BLaER1 treated with 17β-estradiol and CSF1 and Interleukin-3, amounts not matched to agents 10 nM and 100 nM (cell line): ENCODE results near the gene FOXI2.

Source experiments
- H3K27ac ChIP-seq, 11 experiments: shearing (Covaris generic); formaldehyde crosslinking; 2 replicates each; pipeline ENCODE4 v1.8.1; 2022
- H3K27me3 ChIP-seq, 11 experiments: shearing (Covaris generic); formaldehyde crosslinking; 2 replicates each; pipeline ENCODE4 v1.8.1; 2022
- H3K36me3 ChIP-seq, 11 experiments: shearing (Covaris generic); formaldehyde crosslinking; 2 replicates each; pipeline ENCODE4 v1.8.1; 2022
- H3K4me1 ChIP-seq, 10 experiments: shearing (Covaris generic); formaldehyde crosslinking; 2 replicates each; pipeline ENCODE4 v1.8.1; 2022
- H3K4me2 ChIP-seq, 11 experiments: shearing (Covaris generic); formaldehyde crosslinking; 2 replicates each; pipeline ENCODE4 v1.8.1; 2022
- H3K4me3 ChIP-seq, 10 experiments: shearing (Covaris generic); formaldehyde crosslinking; 2 replicates each; pipeline ENCODE4 v1.8.1; 2022
- H3K9ac ChIP-seq, 11 experiments: shearing (Covaris generic); formaldehyde crosslinking; 2 replicates each; pipeline ENCODE4 v1.8.1; 2022
- H3K9me3 ChIP-seq, 11 experiments: shearing (Covaris generic); formaldehyde crosslinking; replicated peaks in 1 of 11; 2 replicates each; pipeline ENCODE4 v1.8.1; 2022
- H4K20me1 ChIP-seq, 11 experiments: shearing (Covaris generic); formaldehyde crosslinking; 2 replicates each; pipeline ENCODE4 v1.8.1; 2022
- Cebpa-rat ChIP-seq, 11 experiments: shearing (Covaris generic); IDR thresholded peaks; 2 replicates each; pipeline ENCODE4 v1.8.1; 2022

FOXI2 gene

GRCh38 chr10:127759276-127759675, 22.3 kb downstream of the FOXI2 start:
- no peaks in the 10 kb centered on the region for H4K20me1 ChIP-seq
- H3K4me3 ChIP-seq = no peak overlapping the region
- no peaks in the 10 kb centered on the region for H3K36me3 ChIP-seq
- H3K9me3 ChIP-seq = no peaks in the 10 kb centered on the region
- no peak overlapping the region for H3K27ac ChIP-seq
- H3K4me1 ChIP-seq = peaks cover 0 to 16% (median 0%) of the 10 kb centered on the region in 10 experiments; a peak in 4 of 20 replicates
- no peaks in the 10 kb centered on the region for H3K27me3 ChIP-seq
- H3K9ac ChIP-seq = no peak overlapping the region
- no peak for TF ChIP-seq Cebpa-rat (IDR thresholded peaks at IDR 0.05)
- no peak overlapping the region for H3K4me2 ChIP-seq

GRCh38 chr10:127762925-127763324, 25.9 kb downstream of the FOXI2 start:
- H3K4me3 ChIP-seq = no peak overlapping the region
- H3K4me1 ChIP-seq = peaks cover 0 to 8% (median 0%) of the 10 kb centered on the region in 10 experiments; a peak in 6 of 20 replicates
- H3K4me2 ChIP-seq = no peak overlapping the region
- no peaks in the 10 kb centered on the region for H3K36me3 ChIP-seq
- no peak overlapping the region for H3K27ac ChIP-seq
- H3K27me3 ChIP-seq = no peaks in the 10 kb centered on the region
- no peak overlapping the region for H3K9ac ChIP-seq
- TF ChIP-seq Cebpa-rat (IDR thresholded peaks at IDR 0.05) = no peak
- peaks cover 0 to 6% (median 3%) of the 10 kb centered on the region in 11 experiments; a peak in 7 of 22 replicates for H3K9me3 ChIP-seq
- H4K20me1 ChIP-seq = no peaks in the 10 kb centered on the region

GRCh38 chr10:127774766-127775559, 38.0 kb downstream of the FOXI2 start:
- no peaks in the 10 kb centered on the region for H3K36me3 ChIP-seq
- peaks cover 0 to 26% (median 2%) of the 10 kb centered on the region in 10 experiments; a peak in 7 of 20 replicates for H3K4me1 ChIP-seq
- H3K4me2 ChIP-seq = peak overlapping the region in 5 of 11 experiments; percentile 5 to 50 (median 36); a peak in 7 of 22 replicates
- no peak overlapping the region for H3K27ac ChIP-seq
- 0 out of 22 replicates have a peak overlapping the region, but pooled peaks of 1 of the 11 experiments have one; percentile 9 for H3K9ac ChIP-seq
- H3K4me3 ChIP-seq = no peak overlapping the region
- H3K9me3 ChIP-seq = peaks cover 0 to 13% (median 3%) of the 10 kb centered on the region in 11 experiments; a peak in 10 of 22 replicates
- TF ChIP-seq Cebpa-rat (IDR thresholded peaks at IDR 0.05) = no peak
- H4K20me1 ChIP-seq = no peaks in the 10 kb centered on the region
- H3K27me3 ChIP-seq = no peaks in the 10 kb centered on the region

GRCh38 chr10:127776816-127777215, 39.8 kb downstream of the FOXI2 start:
- peak overlapping the region in 2 of 11 experiments; percentile 17 to 29; a peak in 2 of 22 replicates for H3K4me2 ChIP-seq
- no peak overlapping the region for H3K9ac ChIP-seq
- no peak for TF ChIP-seq Cebpa-rat (IDR thresholded peaks at IDR 0.05)
- no peak overlapping the region for H3K4me3 ChIP-seq
- no peak overlapping the region for H3K27ac ChIP-seq
- peaks cover 0 to 27% (median 2%) of the 10 kb centered on the region in 10 experiments; a peak in 7 of 20 replicates for H3K4me1 ChIP-seq
- H3K9me3 ChIP-seq = peaks cover 0 to 9% (median 0%) of the 10 kb centered on the region in 11 experiments; a peak in 5 of 22 replicates
- H3K36me3 ChIP-seq = no peaks in the 10 kb centered on the region
- H3K27me3 ChIP-seq = no peaks in the 10 kb centered on the region
- H4K20me1 ChIP-seq = no peaks in the 10 kb centered on the region

- no peak overlapping the region for H3K27ac ChIP-seq
- no peak overlapping the region for H3K4me3 ChIP-seq
- H3K36me3 ChIP-seq = no peaks in the 10 kb centered on the region
- TF ChIP-seq Cebpa-rat (IDR thresholded peaks at IDR 0.05) = no peak
- H3K9me3 ChIP-seq = peaks cover 11 to 22% (median 15%) of the 10 kb centered on the region in 11 experiments; a peak in 16 of 22 replicates
- H3K4me2 ChIP-seq = no peak overlapping the region
- no peaks in the 10 kb centered on the region for H4K20me1 ChIP-seq
- H3K27me3 ChIP-seq = no peaks in the 10 kb centered on the region
- peaks cover 0 to 20% (median 0%) of the 10 kb centered on the region in 10 experiments; a peak in 6 of 20 replicates for H3K4me1 ChIP-seq
- no peak overlapping the region for H3K9ac ChIP-seq
Measured at GRCh38 chr10:127781412-127781811, 44.4 kb downstream of the FOXI2 start.

- TF ChIP-seq Cebpa-rat (IDR thresholded peaks at IDR 0.05) = no peak
- no peaks in the 10 kb centered on the region for H3K36me3 ChIP-seq
- H3K4me3 ChIP-seq = no peak overlapping the region
- H3K4me1 ChIP-seq = peaks cover 9 to 22% (median 19%) of the 10 kb centered on the region in 10 experiments; a peak in 19 of 20 replicates
- H3K9me3 ChIP-seq = peaks cover 23 to 34% (median 31%) of the 10 kb centered on the region in 11 experiments
- H3K27ac ChIP-seq = no peak overlapping the region
- H3K4me2 ChIP-seq = no peak overlapping the region
- no peaks in the 10 kb centered on the region for H4K20me1 ChIP-seq
- H3K9ac ChIP-seq = no peak overlapping the region
- no peaks in the 10 kb centered on the region for H3K27me3 ChIP-seq
Measured at GRCh38 chr10:127787873-127788272, 50.9 kb downstream of the FOXI2 start.

GRCh38 chr10:127790066-127790624, 53.2 kb downstream of the FOXI2 start:
- H3K9ac ChIP-seq = no peak overlapping the region
- no peak overlapping the region; a peak in 1 of 20 replicates for H3K4me3 ChIP-seq
- peaks cover 11 to 21% (median 20%) of the 10 kb centered on the region in 11 experiments; a peak in 20 of 22 replicates for H3K9me3 ChIP-seq
- H3K27me3 ChIP-seq = no peaks in the 10 kb centered on the region
- H3K4me1 ChIP-seq = peaks cover 9 to 22% (median 19%) of the 10 kb centered on the region in 10 experiments; a peak in 17 of 20 replicates
- no peak for TF ChIP-seq Cebpa-rat (IDR thresholded peaks at IDR 0.05)
- H3K36me3 ChIP-seq = no peaks in the 10 kb centered on the region
- H3K27ac ChIP-seq = no peak overlapping the region
- H3K4me2 ChIP-seq = peak overlapping the region; percentile 39 to 81 (median 64)
- no peaks in the 10 kb centered on the region for H4K20me1 ChIP-seq
